Liver (tissue), 3 donors: Measurements from ENCODE around the gene INO80.

Experiments used
- REST ChIP-seq: IDR thresholded peaks from 2 replicates; pipeline ENCODE4 v1.6.1; 2016; ENCODE audit warnings: antibody characterized with exemption, mild to moderate bottlenecking
- RXRA ChIP-seq, 2 donors: IDR thresholded peaks; 2 replicates each; pipeline ENCODE4 v1.6.1; 2017 to 2018; ENCODE audit warnings: antibody characterized with exemption in 2 of 2, mild to moderate bottlenecking in 1 of 2
- TAF1 ChIP-seq: conservative IDR thresholded peaks from 2 replicates; pipeline ENCODE4 v1.6.1; 2016; ENCODE audit warnings: antibody characterized with exemption, mild to moderate bottlenecking
- TF ChIP-seq, protein P1 (sequence below): fragments of 150-350 bp; IDR thresholded peaks from 2 replicates; pipeline ENCODE4 v1.5.1; 2017; ENCODE audit warnings: improper control_type of control experiment, low read depth, low read length; ENCODE audit not compliant: missing input control
- TF ChIP-seq, protein P2 (sequence below): IDR thresholded peaks from 2 replicates; pipeline ENCODE4 v1.6.1; 2016; ENCODE audit warnings: antibody characterized with exemption
- donor health status: healthy.
- donor health status: healthy.

GRCh38 chr15:40938536-40938870 lies 177.6 kb downstream of the INO80 start:
- TF ChIP-seq, protein P1, sequence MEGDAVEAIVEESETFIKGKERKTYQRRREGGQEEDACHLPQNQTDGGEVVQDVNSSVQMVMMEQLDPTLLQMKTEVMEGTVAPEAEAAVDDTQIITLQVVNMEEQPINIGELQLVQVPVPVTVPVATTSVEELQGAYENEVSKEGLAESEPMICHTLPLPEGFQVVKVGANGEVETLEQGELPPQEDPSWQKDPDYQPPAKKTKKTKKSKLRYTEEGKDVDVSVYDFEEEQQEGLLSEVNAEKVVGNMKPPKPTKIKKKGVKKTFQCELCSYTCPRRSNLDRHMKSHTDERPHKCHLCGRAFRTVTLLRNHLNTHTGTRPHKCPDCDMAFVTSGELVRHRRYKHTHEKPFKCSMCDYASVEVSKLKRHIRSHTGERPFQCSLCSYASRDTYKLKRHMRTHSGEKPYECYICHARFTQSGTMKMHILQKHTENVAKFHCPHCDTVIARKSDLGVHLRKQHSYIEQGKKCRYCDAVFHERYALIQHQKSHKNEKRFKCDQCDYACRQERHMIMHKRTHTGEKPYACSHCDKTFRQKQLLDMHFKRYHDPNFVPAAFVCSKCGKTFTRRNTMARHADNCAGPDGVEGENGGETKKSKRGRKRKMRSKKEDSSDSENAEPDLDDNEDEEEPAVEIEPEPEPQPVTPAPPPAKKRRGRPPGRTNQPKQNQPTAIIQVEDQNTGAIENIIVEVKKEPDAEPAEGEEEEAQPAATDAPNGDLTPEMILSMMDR: no peak
- TF ChIP-seq TAF1: no peak
- no peak for TF ChIP-seq RXRA (IDR thresholded peaks at IDR 0.05)
- no peak for TF ChIP-seq REST
- TF ChIP-seq, protein P2, sequence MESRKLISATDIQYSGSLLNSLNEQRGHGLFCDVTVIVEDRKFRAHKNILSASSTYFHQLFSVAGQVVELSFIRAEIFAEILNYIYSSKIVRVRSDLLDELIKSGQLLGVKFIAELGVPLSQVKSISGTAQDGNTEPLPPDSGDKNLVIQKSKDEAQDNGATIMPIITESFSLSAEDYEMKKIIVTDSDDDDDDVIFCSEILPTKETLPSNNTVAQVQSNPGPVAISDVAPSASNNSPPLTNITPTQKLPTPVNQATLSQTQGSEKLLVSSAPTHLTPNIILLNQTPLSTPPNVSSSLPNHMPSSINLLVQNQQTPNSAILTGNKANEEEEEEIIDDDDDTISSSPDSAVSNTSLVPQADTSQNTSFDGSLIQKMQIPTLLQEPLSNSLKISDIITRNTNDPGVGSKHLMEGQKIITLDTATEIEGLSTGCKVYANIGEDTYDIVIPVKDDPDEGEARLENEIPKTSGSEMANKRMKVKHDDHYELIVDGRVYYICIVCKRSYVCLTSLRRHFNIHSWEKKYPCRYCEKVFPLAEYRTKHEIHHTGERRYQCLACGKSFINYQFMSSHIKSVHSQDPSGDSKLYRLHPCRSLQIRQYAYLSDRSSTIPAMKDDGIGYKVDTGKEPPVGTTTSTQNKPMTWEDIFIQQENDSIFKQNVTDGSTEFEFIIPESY: no peak
